ENCODE measurements around the gene ANKRD13B.

Gene ANKRD13B

GRCh38 chr17:29592850-29593551, at the start of gene ANKRD13B:
TSS of gene ANKRD13B (plus strand) at chr17:29593132. CDS start at chr17:29593622, 490 bp downstream.
- FAIRE-seq (no peak), DNase-seq (ENCODE audit: insufficient read length, low spot score) (no peak)
- no peak for TF ChIP-seq CTCF (IDR thresholded peaks at IDR 0.05; ENCODE audit: insufficient read depth, missing control alignments)

GRCh38 chr17:29544066-29544465, 48.9 kb upstream of the ANKRD13B start:
- FAIRE-seq (no peak), DNase-seq (ENCODE audit: insufficient read length, low spot score) (no peak)
- TF ChIP-seq CTCF (IDR thresholded peaks at IDR 0.05; ENCODE audit: insufficient read depth, missing control alignments), result no peak

- TF ChIP-seq CTCF (IDR thresholded peaks at IDR 0.05; ENCODE audit: insufficient read depth, missing control alignments), result no peak
- FAIRE-seq (no peak), DNase-seq (ENCODE audit: insufficient read length, low spot score) (no peak)
Measured at GRCh38 chr17:29546085-29546484, 46.8 kb upstream of the ANKRD13B start.

- DNase-seq (ENCODE audit: insufficient read length, low spot score) (no peak), FAIRE-seq (no peak)
- TF ChIP-seq CTCF (IDR thresholded peaks at IDR 0.05; ENCODE audit: insufficient read depth, missing control alignments), result no peak
Measured at GRCh38 chr17:29546830-29547229, 46.1 kb upstream of the ANKRD13B start.

- FAIRE-seq (no peak), DNase-seq (ENCODE audit: insufficient read length, low spot score) (no peak)
- no peak for TF ChIP-seq CTCF (IDR thresholded peaks at IDR 0.05; ENCODE audit: insufficient read depth, missing control alignments)
Measured at GRCh38 chr17:29549177-29549923, 43.6 kb upstream of the ANKRD13B start.

GRCh38 chr17:29555840-29556239, 37.1 kb upstream of the ANKRD13B start:
- DNase-seq (ENCODE audit: insufficient read length, low spot score) (no peak), FAIRE-seq (no peak)
- no peak for TF ChIP-seq CTCF (IDR thresholded peaks at IDR 0.05; ENCODE audit: insufficient read depth, missing control alignments)
